ENCODE results near the gene CRTAP.

DNA sequence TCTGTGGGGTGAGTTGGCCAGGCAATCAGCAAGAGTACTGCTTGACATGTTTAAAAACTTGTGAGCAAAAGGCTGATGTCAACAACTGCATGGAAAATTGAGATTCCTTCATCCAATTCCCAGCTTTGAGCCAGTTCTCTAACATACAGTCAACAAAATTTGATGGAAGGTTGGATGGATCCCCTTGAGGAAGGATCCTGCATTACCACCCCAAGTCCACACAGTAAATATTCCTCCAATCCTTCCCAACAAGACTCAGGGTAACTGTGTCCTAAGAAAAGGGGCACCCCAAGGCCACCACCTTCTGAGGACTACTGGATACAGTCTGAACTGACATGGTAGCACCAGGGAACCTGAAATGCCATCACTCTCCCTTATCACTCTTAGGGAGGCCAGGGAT is 32.0 kb upstream of the CRTAP start:
- no peak for TF ChIP-seq EZH2 (IDR thresholded peaks at IDR 0.05; ENCODE audit: low read depth)
- TF ChIP-seq, protein P1, sequence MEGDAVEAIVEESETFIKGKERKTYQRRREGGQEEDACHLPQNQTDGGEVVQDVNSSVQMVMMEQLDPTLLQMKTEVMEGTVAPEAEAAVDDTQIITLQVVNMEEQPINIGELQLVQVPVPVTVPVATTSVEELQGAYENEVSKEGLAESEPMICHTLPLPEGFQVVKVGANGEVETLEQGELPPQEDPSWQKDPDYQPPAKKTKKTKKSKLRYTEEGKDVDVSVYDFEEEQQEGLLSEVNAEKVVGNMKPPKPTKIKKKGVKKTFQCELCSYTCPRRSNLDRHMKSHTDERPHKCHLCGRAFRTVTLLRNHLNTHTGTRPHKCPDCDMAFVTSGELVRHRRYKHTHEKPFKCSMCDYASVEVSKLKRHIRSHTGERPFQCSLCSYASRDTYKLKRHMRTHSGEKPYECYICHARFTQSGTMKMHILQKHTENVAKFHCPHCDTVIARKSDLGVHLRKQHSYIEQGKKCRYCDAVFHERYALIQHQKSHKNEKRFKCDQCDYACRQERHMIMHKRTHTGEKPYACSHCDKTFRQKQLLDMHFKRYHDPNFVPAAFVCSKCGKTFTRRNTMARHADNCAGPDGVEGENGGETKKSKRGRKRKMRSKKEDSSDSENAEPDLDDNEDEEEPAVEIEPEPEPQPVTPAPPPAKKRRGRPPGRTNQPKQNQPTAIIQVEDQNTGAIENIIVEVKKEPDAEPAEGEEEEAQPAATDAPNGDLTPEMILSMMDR (conservative IDR thresholded peaks at IDR 0.05) = no peak
